IMR-90 (cell line): ENCODE results near the gene KCTD2. TPM values are rescaled to one million over a fixed set of nuclear protein-coding genes. Genes with fewer than 3 reads are reported as not detected.

ENCODE experiments used
- ATAC-seq: fragments of 200-7000 bp; cut with Tn5 transposase; 2 replicates; pipeline ENCODE4 v1.9.1; 2020; ENCODE audit warnings: low read depth, mild to moderate bottlenecking, moderate library complexity
- BruUV-seq: library from RNA; stranded (reverse); fragments of 400-500 nt; replicated peaks from 2 replicates; lab custom pipeline; 2021; lab: Mats Ljungman, UMichigan
- CTCF ChIA-PET: fragments of 300-600 bp; formaldehyde crosslinking; extraction: SDS; loops from one replicate; lab custom pipeline; 2021; ENCODE audit warnings: antibody characterized with exemption; lab: Yijun Ruan, JAX
- POLR2A ChIA-PET: fragments of 300-600 bp; sonication (Branson Sonifier 250); formaldehyde crosslinking; loops from one replicate; lab custom pipeline; 2022; ENCODE audit warnings: antibody characterized with exemption; ENCODE audit not compliant: unreplicated experiment; lab: Charles Lee
- DNase-seq: peaks from one replicate; pipeline ENCODE4 v3.0.0; 2013
- H2AFZ ChIP-seq: replicated peaks from 2 replicates; pipeline ENCODE3; 2013; ENCODE audit warnings: low read length, mild to moderate bottlenecking; ENCODE audit not compliant: poor library complexity
- H2AK5ac ChIP-seq: 2 replicates; pipeline ENCODE4 v1.6.1; 2013; ENCODE audit warnings: low read depth, low read length, inconsistent platforms
- H2AK9ac ChIP-seq: replicated peaks from 2 replicates; pipeline ENCODE3; 2013; ENCODE audit warnings: mild to moderate bottlenecking, low read depth, low read length, moderate library complexity; ENCODE audit not compliant: poor library complexity
- H2BK120ac ChIP-seq: 2 replicates; pipeline ENCODE4 v1.6.1; 2013; ENCODE audit warnings: low read depth, low read length, inconsistent platforms
- H2BK15ac ChIP-seq: 3 replicates; pipeline ENCODE4 v1.6.1; 2013; ENCODE audit warnings: low read depth, low read length, inconsistent platforms
- H2BK20ac ChIP-seq: 2 replicates; pipeline ENCODE4 v1.6.1; 2013; ENCODE audit warnings: low read depth, mild to moderate bottlenecking, inconsistent platforms, low read length, moderate library complexity
- H2BK5ac ChIP-seq: 2 replicates; pipeline ENCODE4 v1.6.1; 2013; ENCODE audit warnings: mild to moderate bottlenecking, low read depth, low read length, inconsistent platforms; ENCODE audit not compliant: poor library complexity, severe bottlenecking
- H3K14ac ChIP-seq: replicated peaks from 2 replicates; pipeline ENCODE4 v1.6.1; 2013; ENCODE audit warnings: low read depth, low read length, inconsistent platforms
- H3K18ac ChIP-seq: 2 replicates; pipeline ENCODE4 v1.6.1; 2013; ENCODE audit warnings: low read depth, low read length, control low read depth
- H3K23ac ChIP-seq: 2 replicates; pipeline ENCODE4 v1.6.1; 2013; ENCODE audit warnings: low read depth, low read length, inconsistent platforms
- H3K27ac ChIP-seq: 2 replicates; pipeline ENCODE4 v1.5.1; 2013; ENCODE audit warnings: mild to moderate bottlenecking, control low read depth, low read length; ENCODE audit not compliant: insufficient read depth
- H3K27me3 ChIP-seq: 2 replicates; pipeline ENCODE4 v1.6.1; 2013; ENCODE audit warnings: low read length; ENCODE audit not compliant: control insufficient read depth, insufficient read depth
- H3K36me3 ChIP-seq: 2 replicates; pipeline ENCODE4 v1.6.1; 2013; ENCODE audit warnings: low read length, mixed read lengths; ENCODE audit not compliant: control insufficient read depth, insufficient read depth
- H3K4ac ChIP-seq: 2 replicates; pipeline ENCODE4 v1.6.1; 2013; ENCODE audit warnings: low read depth, low read length, inconsistent platforms
- H3K4me1 ChIP-seq: 2 replicates; pipeline ENCODE4 v1.6.1; 2013; ENCODE audit warnings: low read length, mixed read lengths; ENCODE audit not compliant: control insufficient read depth, insufficient read depth
- H3K4me2 ChIP-seq: 2 replicates; pipeline ENCODE4 v1.6.1; 2013; ENCODE audit warnings: low read depth, mild to moderate bottlenecking, control low read depth, low read length, moderate library complexity
- H3K4me3 ChIP-seq: 2 replicates; pipeline ENCODE4 v1.5.1; 2013; ENCODE audit warnings: low read depth, mild to moderate bottlenecking, control low read depth, low read length, moderate library complexity; ENCODE audit not compliant: insufficient read depth
- H3K56ac ChIP-seq: 2 replicates; pipeline ENCODE4 v1.6.1; 2013; ENCODE audit warnings: low read length, inconsistent platforms; ENCODE audit not compliant: insufficient read depth; ENCODE audit errors: extremely low read depth
- H3K79me1 ChIP-seq, 2 experiments: 2 replicates each; pipeline ENCODE4 v1.6.1; 2013; ENCODE audit warnings: low read length in 2 of 2, inconsistent platforms in 1 of 2, low read depth in 1 of 2
- H3K9ac ChIP-seq: 2 replicates; pipeline ENCODE4 v1.6.1; 2013; ENCODE audit warnings: low read depth, low read length, control low read depth
- H3K9me1 ChIP-seq: 2 replicates; pipeline ENCODE4 v1.6.1; 2013; ENCODE audit warnings: low read length, inconsistent platforms; ENCODE audit not compliant: insufficient read depth
- H3K9me3 ChIP-seq: 2 replicates; pipeline ENCODE4 v1.6.1; 2013; ENCODE audit warnings: low read length; ENCODE audit not compliant: control insufficient read depth, insufficient read depth
- H4K20me1 ChIP-seq: 2 replicates; pipeline ENCODE4 v1.6.1; 2013; ENCODE audit warnings: low read length, inconsistent platforms; ENCODE audit not compliant: insufficient read depth
- H4K5ac ChIP-seq: 2 replicates; pipeline ENCODE4 v1.6.1; 2013; ENCODE audit warnings: mild to moderate bottlenecking, low read depth, low read length, control low read depth
- H4K8ac ChIP-seq, 2 experiments: 2 replicates each; pipeline ENCODE4 v1.6.1; 2013; ENCODE audit warnings: low read depth in 2 of 2, low read length in 2 of 2, control low read depth in 1 of 2, inconsistent platforms in 1 of 2
- H4K91ac ChIP-seq: 2 replicates; pipeline ENCODE4 v1.6.1; 2013; ENCODE audit warnings: low read depth, low read length, inconsistent platforms; ENCODE audit not compliant: insufficient read depth
- BHLHE40 ChIP-seq: fragments of 150-350 bp; IDR thresholded peaks from 2 replicates; pipeline ENCODE4 v1.6.1; 2016; ENCODE audit warnings: mild to moderate bottlenecking, low read depth, low read length
- CEBPB ChIP-seq: IDR thresholded peaks from 2 replicates; pipeline ENCODE4 v1.6.1; 2012; ENCODE audit warnings: low read depth, low read length, improper control_type of control experiment
- FOS ChIP-seq: fragments of 150-350 bp; IDR thresholded peaks from 2 replicates; pipeline ENCODE4 v1.6.1; 2016; ENCODE audit warnings: low read depth, low read length
- MAFK ChIP-seq: IDR thresholded peaks from 2 replicates; pipeline ENCODE4 v1.6.1; 2012; ENCODE audit warnings: low read depth, low read length, improper control_type of control experiment
- MAZ ChIP-seq: IDR thresholded peaks from 2 replicates; pipeline ENCODE4 v1.6.1; 2012; ENCODE audit warnings: low read depth, mild to moderate bottlenecking, low read length, improper control_type of control experiment, moderate library complexity, borderline replicate concordance
- MXI1 ChIP-seq: IDR thresholded peaks from 2 replicates; pipeline ENCODE4 v1.6.1; 2012; ENCODE audit warnings: low read depth, mild to moderate bottlenecking, low read length, moderate library complexity, borderline replicate concordance
- NFE2L2 ChIP-seq: fragments of 150-350 bp; IDR thresholded peaks from 2 replicates; pipeline ENCODE4 v1.6.1; 2016; ENCODE audit warnings: low read depth, mild to moderate bottlenecking, low read length
- POLR2A ChIP-seq: IDR thresholded peaks from 2 replicates; pipeline ENCODE4 v1.6.1; 2012; ENCODE audit warnings: mild to moderate bottlenecking, low read depth, low read length
- RAD21 ChIP-seq: IDR thresholded peaks from 2 replicates; pipeline ENCODE4 v1.6.1; 2012; ENCODE audit warnings: low read length, improper control_type of control experiment
- SMC3 ChIP-seq: fragments of 150-350 bp; IDR thresholded peaks from 2 replicates; pipeline ENCODE4 v1.6.1; 2016; ENCODE audit warnings: low read depth, mild to moderate bottlenecking, antibody characterized with exemption, low read length, moderate library complexity
- WGBS, 2 experiments: methylation state at CpG; one replicate each; pipeline versions ENCODE4 v1.1.5 to v1.1.7; 2013; ENCODE audit warnings: missing lambda C conversion rate in 2 of 2; ENCODE audit not compliant: insufficient read length in 1 of 2; ENCODE audit errors: extremely low coverage in 2 of 2; 5-methylcytosine and 5-hydroxymethylcytosine counted together
- dilution Hi-C: fragments of 300-500 bp; cut with HindIII; formaldehyde crosslinking; loops from one replicate; pipeline ENCODE4 v1.14.3; 2018; ENCODE audit warnings: low sequenced_read_pairs; ENCODE audit not compliant: unreplicated experiment
- in situ Hi-C: fragments of 300-500 bp; cut with MboI; formaldehyde crosslinking; loops from 3 replicates; pipeline ENCODE4 v1.14.3; 2019; ENCODE audit warnings: low sequenced_read_pairs, inconsistent platforms, mixed read lengths
- intact Hi-C: fragments of 100-400 bp; cut with micrococcal nuclease; formaldehyde crosslinking; loops from 2 replicates; pipeline ENCODE4 v1.10.0; 2022
- polyA plus RNA-seq, 3 experiments: library from polyadenylated mRNA; depleted of rRNA; stranded (reverse); fragments of >200 nt; gene quantifications; 2 replicates each; pipeline ENCODE4 v1.2.3, GENCODE V29; 2012; ENCODE audit warnings: low replicate concordance in 1 of 3
- total RNA-seq: library from RNA; depleted of rRNA; stranded (reverse); fragments of >200 nt; gene quantifications from 2 replicates; pipeline ENCODE4 v1.2.3, GENCODE V29; 2012
- TF ChIP-seq, protein P1 (sequence below): fragments of 150-350 bp; IDR thresholded peaks from 2 replicates; pipeline ENCODE4 v1.6.1; 2016; ENCODE audit warnings: low read depth, mild to moderate bottlenecking, low read length, moderate library complexity, borderline replicate concordance
- TF ChIP-seq, protein P2 (sequence below): conservative IDR thresholded peaks from 2 replicates; pipeline ENCODE4 v1.5.1; 2012; ENCODE audit warnings: mild to moderate bottlenecking, low read depth, low read length, improper control_type of control experiment

Gene KCTD2
- total and polyA plus RNA-seq, 2 of the 4 experiments (the other 2 are of a cell fraction): 9.1 to 18.4 TPM

DNA sequence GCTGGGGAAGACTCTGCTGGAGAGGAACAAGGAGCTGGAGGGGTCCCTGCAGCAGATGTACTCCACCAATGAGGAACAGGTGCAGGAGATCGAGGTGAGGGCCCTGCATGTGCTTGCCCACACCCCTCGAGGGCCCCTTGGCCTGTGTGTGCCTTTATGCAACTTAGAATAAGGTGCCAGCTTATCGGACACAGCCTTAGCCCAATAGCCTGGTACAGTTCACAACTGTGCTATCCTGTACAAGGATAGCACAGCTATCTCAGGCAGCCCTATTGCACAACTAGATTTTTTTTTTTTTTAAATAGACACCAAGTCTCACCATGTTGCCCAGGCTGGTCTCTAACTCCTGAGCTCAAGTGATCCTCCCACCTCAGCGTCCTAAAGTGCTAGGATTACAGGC lies 47.5 kb upstream of the KCTD2 start:
- no peak overlapping the region for H3K9ac ChIP-seq
- peaks cover 33% of the 10 kb centered on the region for H3K36me3 ChIP-seq
- no peak overlapping the region for H2AFZ ChIP-seq
- no peak overlapping the region for H2BK15ac ChIP-seq
- in situ Hi-C loops: no loop called here
- ChIA-PET POLR2A (interaction anchor here (0.5 kb wide), 1 partner anchor 11 kb away, joined by 4 read pairs; no protein-coding TSS in a partner anchor), CTCF (no interaction called here)
- H2AK9ac ChIP-seq: no peak overlapping the region
- no peak overlapping the region for H3K14ac ChIP-seq
- no peaks in the 10 kb centered on the region for H3K9me3 ChIP-seq
- H4K91ac ChIP-seq: no peak overlapping the region
- dilution Hi-C loops: no loop called here
- H3K4me3 ChIP-seq: no peak overlapping the region
- TF ChIP-seq MAZ: no peak
- TF ChIP-seq RAD21: no peak
- TF ChIP-seq, protein P1, sequence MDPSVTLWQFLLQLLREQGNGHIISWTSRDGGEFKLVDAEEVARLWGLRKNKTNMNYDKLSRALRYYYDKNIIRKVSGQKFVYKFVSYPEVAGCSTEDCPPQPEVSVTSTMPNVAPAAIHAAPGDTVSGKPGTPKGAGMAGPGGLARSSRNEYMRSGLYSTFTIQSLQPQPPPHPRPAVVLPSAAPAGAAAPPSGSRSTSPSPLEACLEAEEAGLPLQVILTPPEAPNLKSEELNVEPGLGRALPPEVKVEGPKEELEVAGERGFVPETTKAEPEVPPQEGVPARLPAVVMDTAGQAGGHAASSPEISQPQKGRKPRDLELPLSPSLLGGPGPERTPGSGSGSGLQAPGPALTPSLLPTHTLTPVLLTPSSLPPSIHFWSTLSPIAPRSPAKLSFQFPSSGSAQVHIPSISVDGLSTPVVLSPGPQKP: no peak
- TF ChIP-seq POLR2A: no peak
- no peak for TF ChIP-seq MXI1
- TF ChIP-seq MAFK: no peak
- no peak for TF ChIP-seq CEBPB
- no peak for TF ChIP-seq BHLHE40
- no peak for TF ChIP-seq NFE2L2
- TF ChIP-seq, protein P2, sequence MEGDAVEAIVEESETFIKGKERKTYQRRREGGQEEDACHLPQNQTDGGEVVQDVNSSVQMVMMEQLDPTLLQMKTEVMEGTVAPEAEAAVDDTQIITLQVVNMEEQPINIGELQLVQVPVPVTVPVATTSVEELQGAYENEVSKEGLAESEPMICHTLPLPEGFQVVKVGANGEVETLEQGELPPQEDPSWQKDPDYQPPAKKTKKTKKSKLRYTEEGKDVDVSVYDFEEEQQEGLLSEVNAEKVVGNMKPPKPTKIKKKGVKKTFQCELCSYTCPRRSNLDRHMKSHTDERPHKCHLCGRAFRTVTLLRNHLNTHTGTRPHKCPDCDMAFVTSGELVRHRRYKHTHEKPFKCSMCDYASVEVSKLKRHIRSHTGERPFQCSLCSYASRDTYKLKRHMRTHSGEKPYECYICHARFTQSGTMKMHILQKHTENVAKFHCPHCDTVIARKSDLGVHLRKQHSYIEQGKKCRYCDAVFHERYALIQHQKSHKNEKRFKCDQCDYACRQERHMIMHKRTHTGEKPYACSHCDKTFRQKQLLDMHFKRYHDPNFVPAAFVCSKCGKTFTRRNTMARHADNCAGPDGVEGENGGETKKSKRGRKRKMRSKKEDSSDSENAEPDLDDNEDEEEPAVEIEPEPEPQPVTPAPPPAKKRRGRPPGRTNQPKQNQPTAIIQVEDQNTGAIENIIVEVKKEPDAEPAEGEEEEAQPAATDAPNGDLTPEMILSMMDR: no peak
- no peak for TF ChIP-seq FOS
- TF ChIP-seq SMC3: no peak
- no peak overlapping the region for H3K4ac ChIP-seq
- no peak overlapping the region for H3K18ac ChIP-seq
- 100% methylated on average over 1 of the region's 4 CpGs; no CpG with 5 or more reads in 1 of the 2 experiments for WGBS, 2 experiments
- intact Hi-C loops: no loop called here
- H2BK5ac ChIP-seq: no peak overlapping the region
- no TSS peak for BruUV-seq
- H2BK120ac ChIP-seq: no peak overlapping the region
- H4K8ac ChIP-seq: no peak overlapping the region
- peaks cover 7% of the 10 kb centered on the region; the same call in 1 of the 2 replicates for H4K20me1 ChIP-seq
- H3K27ac ChIP-seq: no peak overlapping the region
- no peak overlapping the region for H3K4me2 ChIP-seq
- ATAC-seq (no peak), DNase-seq (no peak)
- no peaks in the 10 kb centered on the region for H3K27me3 ChIP-seq
- peaks cover 9 to 40% of the 10 kb centered on the region in 2 experiments; a peak in 3 of 4 replicates for H3K79me1 ChIP-seq
- H2BK20ac ChIP-seq: no peak overlapping the region
- H3K4me1 ChIP-seq: no peaks in the 10 kb centered on the region
- no peak overlapping the region for H3K56ac ChIP-seq
- no peaks in the 10 kb centered on the region for H3K9me1 ChIP-seq
- no peak overlapping the region for H4K5ac ChIP-seq
- no peak overlapping the region for H3K23ac ChIP-seq
- H2AK5ac ChIP-seq: no peak overlapping the region
